NCI-H526 treated with DMSO at 0.1 percent for 48 hours (cell line): Measurements from ENCODE around the gene CCDC92B.

Experiments
- DNase-seq: peaks from one replicate; lab custom pipeline; 2025; lab: John Stamatoyannopoulos, UW

Gene CCDC92B

GRCh38 chr17:2721603-2722002 is 27.8 kb downstream of the CCDC92B start:
- no peak for DNase-seq

- DNase-seq = no peak
Measured at GRCh38 chr17:2719861-2720260, 29.6 kb downstream of the CCDC92B start.

- no peak for DNase-seq
Measured at GRCh38 chr17:2718150-2718938, 31.1 kb downstream of the CCDC92B start.

- DNase-seq = no peak
Measured at GRCh38 chr17:2716649-2717048, 32.8 kb downstream of the CCDC92B start.

- no peak for DNase-seq
Measured at GRCh38 chr17:2713881-2714280, 35.6 kb downstream of the CCDC92B start.

GRCh38 chr17:2712300-2713043 is 37.0 kb downstream of the CCDC92B start:
- no peak for DNase-seq

GRCh38 chr17:2711608-2712299 is 37.7 kb downstream of the CCDC92B start, which contains the start of gene CLUH:
Gene CLUH (minus strand): TSS chr17:2711764. CDS start chr17:2711661, 103 bp downstream.
- DNase-seq = peak; percentile 73

GRCh38 chr17:2710803-2711607 is 38.4 kb downstream of the CCDC92B start:
- no peak for DNase-seq

GRCh38 chr17:2710071-2710802 is 39.2 kb downstream of the CCDC92B start:
- no peak for DNase-seq

GRCh38 chr17:2709183-2709661 is 40.2 kb downstream of the CCDC92B start:
- DNase-seq = no peak

GRCh38 chr17:2708585-2709182 is 40.8 kb downstream of the CCDC92B start:
- DNase-seq = no peak

GRCh38 chr17:2707721-2708584 is 41.5 kb downstream of the CCDC92B start:
- no peak for DNase-seq

- no peak for DNase-seq
Measured at GRCh38 chr17:2706911-2707510, 42.4 kb downstream of the CCDC92B start.

GRCh38 chr17:2705888-2706795 is 43.3 kb downstream of the CCDC92B start:
- DNase-seq = no peak

- DNase-seq = no peak
Measured at GRCh38 chr17:2705263-2705662, 44.2 kb downstream of the CCDC92B start.

- DNase-seq = no peak
Measured at GRCh38 chr17:2704890-2705248, 44.6 kb downstream of the CCDC92B start.

- no peak for DNase-seq
Measured at GRCh38 chr17:2704031-2704889, 45.2 kb downstream of the CCDC92B start.
